NCI-H187 treated with DMSO at 0.1 percent for 48 hours (cell line): ENCODE measurements around the gene PGBD2.
"Not testable (repeated sequence)": the region's sequence is repeated elsewhere in the genome, so short reads cannot be mapped to it uniquely, and the experiment has no call there.

Experiments
- DNase-seq: peaks from one replicate; lab custom pipeline; 2025; lab: John Stamatoyannopoulos, UW

PGBD2 gene, protein sequence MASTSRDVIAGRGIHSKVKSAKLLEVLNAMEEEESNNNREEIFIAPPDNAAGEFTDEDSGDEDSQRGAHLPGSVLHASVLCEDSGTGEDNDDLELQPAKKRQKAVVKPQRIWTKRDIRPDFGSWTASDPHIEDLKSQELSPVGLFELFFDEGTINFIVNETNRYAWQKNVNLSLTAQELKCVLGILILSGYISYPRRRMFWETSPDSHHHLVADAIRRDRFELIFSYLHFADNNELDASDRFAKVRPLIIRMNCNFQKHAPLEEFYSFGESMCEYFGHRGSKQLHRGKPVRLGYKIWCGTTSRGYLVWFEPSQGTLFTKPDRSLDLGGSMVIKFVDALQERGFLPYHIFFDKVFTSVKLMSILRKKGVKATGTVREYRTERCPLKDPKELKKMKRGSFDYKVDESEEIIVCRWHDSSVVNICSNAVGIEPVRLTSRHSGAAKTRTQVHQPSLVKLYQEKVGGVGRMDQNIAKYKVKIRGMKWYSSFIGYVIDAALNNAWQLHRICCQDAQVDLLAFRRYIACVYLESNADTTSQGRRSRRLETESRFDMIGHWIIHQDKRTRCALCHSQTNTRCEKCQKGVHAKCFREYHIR

DNA sequence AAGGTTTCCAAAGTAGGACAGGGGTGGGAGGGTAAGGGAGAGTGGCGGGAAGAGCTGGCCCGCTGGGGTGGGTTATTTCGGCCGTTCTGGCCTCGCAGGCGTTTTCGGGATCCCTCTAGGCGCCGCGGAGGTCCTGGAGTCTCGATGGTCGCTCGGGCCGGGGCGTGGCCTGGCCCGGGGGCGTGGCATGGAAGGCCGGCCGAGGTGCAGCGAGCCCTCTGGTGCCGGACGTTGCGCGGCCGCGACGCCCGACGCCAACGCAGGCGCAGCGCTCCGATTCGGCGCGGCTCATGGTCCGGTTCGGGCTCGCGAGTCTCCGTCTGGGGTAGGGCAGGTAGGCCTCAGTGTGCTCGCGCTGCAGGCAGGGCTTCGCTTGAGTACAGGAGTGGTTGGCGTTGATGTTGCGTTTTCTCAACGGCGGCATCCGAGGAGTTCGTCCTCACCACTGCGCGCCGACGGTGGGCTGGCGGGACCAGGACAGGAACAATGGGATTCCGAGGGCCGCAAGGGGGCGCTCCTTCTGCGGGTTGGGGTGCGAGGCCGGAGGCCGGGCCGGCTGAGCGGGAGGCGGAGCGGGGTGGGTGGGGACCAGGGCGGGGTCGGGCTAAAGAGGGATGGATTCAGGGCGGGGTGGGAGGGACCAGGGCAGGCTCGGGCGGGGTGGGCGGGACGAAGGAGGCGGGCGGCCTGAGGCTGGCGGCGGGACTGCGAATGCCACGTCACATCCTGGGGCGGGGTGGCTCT lies at the start of gene PGBD2:
Gene PGBD2 (plus strand): TSS at position 227 of the 744 bp plus-strand sequence. CDS start 7,628 bp downstream, outside the sequence.
- DNase-seq = no peak

DNA sequence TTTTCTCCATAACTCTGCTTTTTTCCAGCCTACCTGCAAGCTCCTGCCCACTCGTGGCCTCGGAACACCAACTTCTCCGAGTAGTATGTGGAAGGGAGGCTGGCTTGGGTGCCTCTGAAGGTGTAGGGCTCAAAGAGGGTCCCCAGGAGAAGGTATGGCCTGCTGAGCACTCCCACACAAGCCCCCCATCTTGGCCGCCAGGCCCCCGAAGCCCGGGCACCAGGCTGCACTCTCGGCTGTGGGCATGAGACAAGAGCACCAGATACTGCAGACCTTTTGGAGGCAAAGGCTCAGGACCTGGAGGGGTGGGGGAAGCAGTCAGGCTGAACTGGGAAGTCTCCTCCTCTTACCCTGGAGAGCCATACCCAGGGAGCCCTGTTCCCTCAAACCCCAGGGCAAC lies 48.8 kb upstream of the PGBD2 start:
- no peak for DNase-seq

DNA sequence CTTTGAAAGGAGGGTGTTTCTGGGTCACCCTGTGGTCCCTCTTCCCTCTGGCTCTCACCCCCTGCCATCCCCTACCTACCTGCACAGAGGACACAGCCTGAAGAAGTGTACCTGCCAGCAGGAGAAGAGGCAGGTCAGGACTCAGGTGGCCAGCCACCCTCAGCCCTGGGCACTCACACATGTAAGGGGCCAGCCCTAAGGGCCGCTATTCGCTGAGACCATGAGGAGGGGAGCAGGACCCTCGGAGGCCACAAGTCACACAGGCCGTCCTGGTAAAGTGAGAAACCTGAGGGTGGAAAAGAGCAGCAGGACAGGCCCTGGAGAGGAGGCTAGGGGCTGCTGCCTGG lies 48.3 kb upstream of the PGBD2 start:
- no peak for DNase-seq

DNA sequence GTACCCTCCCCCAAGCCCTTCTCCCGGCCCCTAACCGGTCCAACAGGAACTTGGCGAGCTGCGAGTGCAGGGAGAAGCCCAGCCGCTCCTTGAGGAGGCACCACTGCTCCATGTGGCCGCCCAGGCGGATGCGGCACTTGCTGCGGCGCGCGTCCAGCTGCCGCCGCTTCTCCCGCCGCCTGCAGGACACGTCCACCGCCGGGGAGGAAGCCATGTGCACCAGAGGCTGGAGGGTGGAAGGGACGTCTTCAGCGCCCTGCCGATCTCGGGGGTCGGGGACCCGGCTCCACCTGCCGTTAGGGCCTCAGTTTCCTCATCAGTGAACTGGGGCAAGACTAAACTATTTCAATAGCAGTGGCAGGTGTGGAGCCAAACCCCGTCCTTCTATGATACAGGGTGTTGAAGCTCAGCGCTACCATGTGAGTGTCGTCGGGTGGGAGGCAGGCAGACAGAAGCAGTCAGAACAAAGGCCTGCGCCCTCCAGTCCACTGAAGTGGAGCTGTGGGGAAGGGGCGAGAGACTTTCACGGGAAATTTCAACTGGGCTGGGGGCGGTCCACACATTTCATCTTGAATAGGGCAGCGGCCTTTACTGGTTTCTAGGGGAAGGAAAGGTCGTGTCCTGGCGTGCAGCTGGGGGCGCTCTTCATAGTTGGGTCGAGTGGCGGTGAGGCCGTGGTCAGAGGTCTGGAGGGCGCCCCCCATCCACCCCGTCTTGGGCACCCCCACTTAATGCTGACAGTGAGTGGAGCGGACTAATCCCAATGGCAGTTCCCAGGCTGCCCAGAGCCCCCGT lies 47.7 kb upstream of the PGBD2 start:
- DNase-seq = no peak

DNA sequence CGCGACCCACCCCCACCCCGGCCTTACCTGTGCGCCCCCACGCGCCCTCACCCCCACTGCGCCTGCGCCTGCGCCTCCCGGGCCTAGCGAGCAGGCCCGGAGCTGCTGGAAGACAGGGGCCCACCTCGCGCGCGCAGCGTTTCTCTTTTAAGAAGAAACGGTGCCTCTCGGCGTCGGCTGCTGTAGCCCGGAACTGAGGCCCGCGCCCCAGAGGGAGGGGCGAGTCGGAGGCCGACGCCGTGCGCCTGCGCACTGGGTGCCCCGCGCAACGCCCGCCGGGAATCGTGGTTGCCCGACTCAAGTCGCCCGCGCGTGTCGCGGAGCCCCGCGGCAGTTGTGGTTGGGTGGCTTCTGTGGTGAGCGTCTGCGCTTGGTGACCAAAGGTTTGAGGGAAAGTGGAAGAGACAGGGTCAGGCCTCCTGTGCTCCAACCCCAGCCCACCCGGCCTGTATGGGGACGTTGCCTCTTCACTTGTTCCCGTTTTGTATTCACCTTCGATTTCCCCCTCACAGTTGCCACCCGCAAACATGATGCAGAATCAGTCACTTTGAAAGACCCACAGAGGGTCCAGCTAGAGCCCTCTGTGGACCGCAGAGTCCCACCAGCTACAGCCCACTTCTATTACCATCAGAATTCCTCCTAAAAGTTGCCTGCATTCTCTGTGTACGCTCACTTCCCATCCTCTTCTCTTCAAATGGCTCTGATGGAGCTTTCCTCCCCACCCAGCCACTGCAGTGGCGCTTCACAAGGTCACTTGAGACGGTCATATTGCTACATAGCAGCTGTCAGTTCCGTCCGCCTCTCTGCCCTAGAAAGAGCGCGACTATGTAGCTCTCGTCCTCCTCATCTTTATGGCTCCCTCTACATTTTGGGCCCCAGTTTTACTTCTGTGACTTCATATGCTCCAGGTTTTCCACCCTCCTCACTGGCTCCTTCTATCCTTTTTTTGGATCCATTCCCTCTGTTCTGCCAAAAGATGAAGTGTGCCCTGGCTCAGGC lies 46.8 kb upstream of the PGBD2 start, which contains the start of gene ZNF692:
Gene ZNF692 (minus strand): TSS at position 195 of the 999 bp plus-strand sequence. CDS start 776 bp downstream, outside the sequence.
- DNase-seq = peak; percentile 13

DNA sequence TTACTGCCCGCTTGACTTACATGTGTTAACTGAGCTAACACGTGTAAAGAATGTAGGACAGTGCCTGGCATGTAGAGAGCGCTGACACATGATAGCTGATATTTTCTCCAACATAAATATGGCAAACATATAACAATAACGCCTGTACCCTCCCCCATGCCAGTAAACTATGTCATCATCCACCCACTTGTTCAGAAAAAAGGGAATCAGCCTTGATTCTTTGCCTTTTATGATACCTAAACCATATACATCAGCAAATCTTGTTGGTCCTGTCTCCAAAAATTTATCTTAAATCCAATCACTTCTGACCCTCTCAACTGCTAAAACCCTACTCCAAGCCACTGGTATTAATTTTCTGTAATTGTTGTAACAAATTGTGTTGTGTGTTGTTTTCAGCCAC lies 46.0 kb upstream of the PGBD2 start:
- no peak for DNase-seq

DNA sequence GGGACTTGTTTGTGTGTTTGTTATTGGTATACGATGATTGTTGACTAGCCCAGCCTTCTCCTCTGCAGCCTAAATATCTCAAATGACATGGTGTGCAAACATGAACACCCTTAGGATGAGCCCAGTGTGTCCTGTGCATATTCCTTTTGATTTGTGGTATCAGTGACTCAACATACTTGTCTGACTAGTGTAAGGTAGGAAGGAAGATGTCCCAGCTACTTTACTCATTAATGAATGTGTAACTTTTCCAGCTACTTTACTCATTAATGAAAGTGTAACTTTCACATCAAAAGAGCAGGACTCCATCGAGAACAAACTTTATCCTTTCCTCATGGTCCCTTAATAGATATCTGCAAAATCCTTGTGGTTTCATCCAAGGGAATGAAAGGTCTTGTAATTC lies 44.4 kb upstream of the PGBD2 start:
- no peak for DNase-seq

DNA sequence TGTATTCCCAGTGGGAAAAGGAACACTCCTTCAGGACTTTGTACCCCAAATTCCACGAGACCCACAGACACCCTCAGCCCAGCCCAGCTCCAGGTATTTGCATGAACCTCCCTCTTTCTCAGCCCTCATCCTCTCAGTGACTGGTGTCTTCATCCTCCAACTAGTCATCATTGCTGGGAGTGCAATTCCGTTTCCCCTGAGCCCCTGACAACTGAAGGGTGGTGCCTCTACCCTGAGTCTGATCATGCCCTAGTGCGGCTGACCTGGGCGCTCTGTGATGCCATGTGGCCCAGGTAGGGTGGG lies 43.4 kb upstream of the PGBD2 start:
- no peak for DNase-seq

DNA sequence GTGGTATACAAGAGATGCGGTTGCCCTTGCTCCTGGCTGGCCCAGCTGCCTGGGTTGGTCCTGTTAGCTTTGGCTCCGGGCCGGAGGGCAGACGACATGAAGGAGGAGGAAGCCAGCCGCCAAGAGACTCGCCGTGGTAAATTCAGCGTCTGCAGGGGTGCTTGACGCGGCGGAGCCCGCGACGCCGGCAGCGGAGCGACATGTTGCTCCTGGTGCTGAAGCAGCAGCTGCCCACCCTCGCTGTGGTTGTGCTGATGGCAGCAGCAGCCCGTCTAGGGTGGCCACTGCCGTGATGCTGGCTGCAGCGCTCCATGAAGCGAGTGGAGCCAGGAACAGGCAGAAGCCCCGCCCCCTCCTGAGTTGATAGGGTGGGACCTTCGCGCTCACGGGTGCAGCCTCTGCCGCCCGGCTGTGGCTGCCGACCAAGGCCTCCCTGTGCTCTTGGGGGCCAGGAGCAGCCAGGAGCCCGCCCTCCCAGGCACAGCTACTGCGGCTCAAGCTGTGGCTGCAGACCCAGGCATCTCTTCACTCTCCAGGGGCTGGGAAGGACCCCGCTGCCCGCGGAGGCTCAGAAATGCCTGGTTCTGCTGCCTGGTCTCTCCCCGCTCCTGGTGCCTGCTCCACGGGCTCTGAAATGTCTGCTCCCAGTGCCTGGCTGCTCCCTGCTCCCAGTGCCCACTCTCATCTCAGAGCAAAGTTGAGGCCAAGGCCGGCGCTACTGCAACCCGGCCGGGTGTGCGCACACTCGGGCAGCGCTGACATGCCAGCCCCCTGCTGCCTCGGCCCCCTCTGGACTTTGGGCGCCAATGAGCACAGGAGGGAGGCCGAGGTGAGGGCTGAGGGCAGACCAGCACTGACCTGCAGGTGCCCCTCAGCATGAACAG lies 42.8 kb upstream of the PGBD2 start:
- DNase-seq = no peak

DNA sequence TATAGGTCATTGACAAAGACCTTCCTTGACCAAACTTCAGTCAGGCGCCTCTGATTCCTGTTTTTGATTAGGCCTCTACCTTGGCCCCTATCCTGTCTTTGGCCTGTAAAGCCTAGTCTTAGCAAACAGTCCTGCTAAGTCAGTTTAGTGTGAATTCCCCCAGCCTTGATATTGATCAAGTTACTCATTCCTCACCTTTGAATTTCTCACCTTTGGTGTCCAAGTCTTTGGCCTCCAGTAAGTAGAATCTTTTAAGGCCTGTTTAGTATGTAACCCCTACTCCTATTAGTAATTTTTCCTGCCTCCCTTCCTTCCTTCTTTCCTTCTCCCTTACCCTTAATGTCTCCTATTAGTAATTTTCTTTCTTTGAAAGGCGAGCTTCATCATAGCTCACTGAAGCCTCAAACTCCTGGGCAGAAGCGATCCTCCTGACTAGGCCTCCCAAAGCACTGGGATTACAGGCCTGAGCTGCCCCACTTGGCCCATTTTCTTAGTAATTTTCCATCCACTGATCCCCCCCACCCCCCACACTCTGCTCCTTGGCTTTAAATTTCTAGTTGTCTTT lies 34.1 kb upstream of the PGBD2 start:
- no peak for DNase-seq

DNA sequence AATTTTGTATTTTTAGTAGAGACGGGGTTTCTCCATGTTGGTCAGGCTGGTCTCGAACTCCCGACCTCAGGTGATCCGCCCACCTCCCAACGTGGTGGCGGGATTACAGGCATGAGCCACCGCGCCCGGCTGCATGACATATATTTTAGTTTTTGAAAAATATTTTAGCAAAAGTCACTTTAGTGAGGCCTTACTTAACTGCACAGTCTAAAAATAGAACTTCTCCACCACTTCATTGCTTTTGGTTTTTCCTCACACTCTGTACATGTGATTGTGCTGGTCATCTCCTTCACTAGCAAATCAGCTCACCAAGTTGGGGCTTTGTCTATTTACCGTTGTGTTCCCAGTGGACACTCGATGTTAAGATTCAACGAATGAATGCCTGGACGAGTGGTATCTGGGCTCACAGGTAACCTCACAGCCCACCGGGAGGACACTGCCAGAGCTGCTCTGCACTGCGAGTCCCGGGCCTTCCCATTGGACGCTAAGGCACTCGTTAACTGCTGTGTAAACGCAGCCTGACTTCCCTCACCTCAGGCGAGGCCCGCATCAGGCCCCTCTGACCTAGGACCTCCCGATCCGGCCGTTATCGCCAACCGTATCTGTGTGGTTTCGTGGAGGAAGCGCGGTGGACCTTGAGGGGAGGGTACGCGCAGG lies 33.2 kb upstream of the PGBD2 start:
- DNase-seq = no peak

DNA sequence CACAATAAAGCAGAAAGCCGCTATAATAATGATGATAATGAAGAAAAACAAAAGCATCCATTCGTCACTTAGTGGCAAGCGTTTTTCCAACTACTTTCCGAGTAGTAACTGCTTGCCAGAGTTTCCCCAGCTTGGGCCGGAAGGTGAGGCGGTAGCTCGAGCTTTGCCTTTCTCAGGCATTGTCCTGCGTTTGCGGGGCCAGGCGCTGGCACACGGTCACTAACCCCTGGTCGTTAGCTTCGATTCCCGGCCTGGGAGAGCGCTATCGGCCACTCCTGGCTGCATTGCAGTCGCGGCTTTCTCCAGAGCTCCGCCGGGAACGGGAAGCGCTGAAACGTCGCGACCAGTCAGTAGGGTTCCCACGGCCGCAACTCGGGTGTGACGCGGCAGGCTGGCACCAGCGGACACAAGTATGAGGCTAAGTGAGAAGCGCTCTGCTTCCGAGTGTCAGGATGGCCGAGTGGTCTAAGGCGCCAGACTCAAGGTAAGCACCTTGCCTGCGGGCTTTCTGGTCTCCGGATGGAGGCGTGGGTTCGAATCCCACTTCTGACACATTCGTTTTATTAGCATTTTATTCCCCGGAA lies 32.5 kb upstream of the PGBD2 start:
- peak; percentile 45 for DNase-seq

DNA sequence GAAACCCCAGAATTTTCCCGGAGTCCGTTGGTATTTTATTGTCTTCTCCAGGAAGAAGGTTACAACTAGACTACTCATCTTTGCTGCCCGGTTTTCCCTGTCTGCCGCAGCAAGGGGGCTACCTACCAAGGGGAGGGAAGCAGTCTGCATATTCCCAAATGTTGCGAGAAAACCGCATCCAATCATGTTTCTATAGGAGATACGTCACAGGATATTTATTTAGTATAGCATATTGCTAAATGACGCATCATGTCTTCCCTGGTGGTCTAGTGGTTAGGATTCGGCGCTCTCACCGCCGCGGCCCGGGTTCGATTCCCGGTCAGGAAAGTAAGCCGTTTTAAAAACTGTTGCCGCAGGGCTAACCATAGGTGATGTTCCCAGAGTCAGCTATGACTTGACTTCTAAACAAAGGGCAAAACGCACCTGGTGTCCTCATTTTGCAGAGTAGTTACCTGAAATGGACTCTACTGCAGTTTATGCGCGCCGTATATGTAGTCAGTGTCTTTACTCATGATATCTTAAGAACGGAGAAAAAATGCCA lies 32.0 kb upstream of the PGBD2 start:
- DNase-seq = no peak

DNA sequence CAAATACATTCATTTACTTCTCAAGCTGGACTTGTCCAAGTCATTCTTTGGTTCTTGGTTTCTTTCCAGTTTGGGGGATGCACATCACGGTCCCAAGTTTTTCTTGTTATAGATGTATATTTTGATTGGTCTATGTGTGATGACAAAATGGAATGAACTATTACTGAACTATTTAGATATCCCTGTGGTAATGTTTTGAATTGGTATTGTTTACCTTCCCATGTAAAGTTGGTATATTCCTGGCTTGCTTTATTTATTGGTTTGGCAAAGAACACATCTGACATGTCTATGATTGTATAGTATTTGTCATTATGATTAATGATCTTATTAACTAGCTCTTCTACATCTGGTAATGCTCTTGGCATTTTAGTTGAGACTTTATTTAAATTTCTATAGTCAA lies 24.8 kb upstream of the PGBD2 start:
- DNase-seq = no peak

DNA sequence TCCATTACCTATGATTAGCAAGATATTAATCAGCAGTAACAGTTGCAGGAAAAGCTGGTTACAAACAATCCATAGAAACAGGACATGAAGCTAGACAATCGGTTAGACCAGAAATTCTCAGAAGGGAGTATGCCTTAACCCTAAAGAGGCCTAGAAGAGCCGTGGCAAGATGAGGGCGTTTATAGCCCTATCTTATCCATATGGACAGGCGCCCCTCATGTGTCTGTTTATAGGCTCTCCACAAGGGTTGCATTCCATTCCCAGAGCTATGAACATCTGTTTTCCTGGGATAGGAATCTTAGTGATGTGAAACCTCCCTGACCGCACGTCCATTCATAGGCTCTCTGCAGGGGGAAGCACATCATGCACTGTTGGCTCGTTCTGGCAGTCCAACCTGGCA lies 23.6 kb upstream of the PGBD2 start:
- DNase-seq = not testable (repeated sequence)

DNA sequence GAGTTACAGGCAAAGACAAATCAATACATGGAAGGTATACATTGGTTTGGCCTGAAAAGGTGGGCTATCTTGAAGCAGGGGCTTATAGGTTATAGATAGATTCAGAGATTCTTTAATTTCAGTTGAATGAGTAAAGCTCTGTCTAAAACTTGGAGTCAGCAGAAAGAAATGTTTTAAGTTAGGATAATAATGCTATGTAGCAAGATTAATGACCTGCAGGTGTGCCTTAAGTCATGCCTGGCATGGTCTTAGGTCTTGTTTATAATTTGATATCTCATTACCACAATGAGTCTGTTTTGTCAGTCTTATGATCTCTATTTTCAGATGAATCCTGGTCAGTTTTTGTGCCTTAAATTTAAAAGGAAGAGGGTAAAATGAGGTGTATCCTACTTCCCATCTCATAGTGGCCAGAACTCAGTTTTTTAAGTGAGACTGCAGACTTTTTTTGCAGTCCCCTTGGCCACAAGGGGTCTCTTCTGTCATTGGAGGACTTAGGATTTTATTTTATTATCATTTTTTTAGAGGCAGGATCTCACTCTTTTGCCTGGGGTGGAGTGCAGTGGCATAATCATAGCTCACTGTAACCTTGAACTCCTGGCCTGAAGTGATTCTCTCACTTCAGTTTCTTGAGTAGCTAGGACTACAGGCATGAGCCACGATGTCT lies 21.3 kb upstream of the PGBD2 start:
- no peak for DNase-seq

DNA sequence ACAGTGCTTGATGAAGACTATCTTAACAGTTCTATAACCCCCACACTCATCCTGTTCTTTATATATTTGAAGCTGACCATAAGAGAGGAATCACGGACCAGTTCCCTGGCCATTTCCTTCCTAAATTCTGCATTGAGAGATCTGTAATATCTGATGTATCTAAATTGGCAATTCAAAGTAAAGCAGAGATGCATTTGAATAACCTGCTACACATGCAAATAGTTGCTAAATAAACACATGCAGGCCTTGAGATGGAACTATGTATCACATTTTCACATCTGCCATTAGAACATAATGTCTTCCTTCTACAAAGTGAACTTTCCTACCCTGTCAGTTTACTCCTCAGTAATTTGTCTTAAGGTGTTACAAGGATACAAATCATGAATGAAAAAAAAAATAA lies 20.4 kb upstream of the PGBD2 start:
- DNase-seq = no peak
